GM19455 (cell line): ENCODE results near the gene HMG20B.

Experiments used
- ATAC-seq: cut with Tn5 transposase; IDR thresholded peaks from one replicate; pipeline ENCODE4 v1.9.1; 2021; ENCODE audit not compliant: unreplicated experiment

Gene HMG20B

GRCh38 chr19:3618811-3619630, 46.3 kb downstream of the HMG20B start:
- no peak for ATAC-seq

GRCh38 chr19:3619631-3620012, 46.9 kb downstream of the HMG20B start:
- ATAC-seq: no peak

DNA sequence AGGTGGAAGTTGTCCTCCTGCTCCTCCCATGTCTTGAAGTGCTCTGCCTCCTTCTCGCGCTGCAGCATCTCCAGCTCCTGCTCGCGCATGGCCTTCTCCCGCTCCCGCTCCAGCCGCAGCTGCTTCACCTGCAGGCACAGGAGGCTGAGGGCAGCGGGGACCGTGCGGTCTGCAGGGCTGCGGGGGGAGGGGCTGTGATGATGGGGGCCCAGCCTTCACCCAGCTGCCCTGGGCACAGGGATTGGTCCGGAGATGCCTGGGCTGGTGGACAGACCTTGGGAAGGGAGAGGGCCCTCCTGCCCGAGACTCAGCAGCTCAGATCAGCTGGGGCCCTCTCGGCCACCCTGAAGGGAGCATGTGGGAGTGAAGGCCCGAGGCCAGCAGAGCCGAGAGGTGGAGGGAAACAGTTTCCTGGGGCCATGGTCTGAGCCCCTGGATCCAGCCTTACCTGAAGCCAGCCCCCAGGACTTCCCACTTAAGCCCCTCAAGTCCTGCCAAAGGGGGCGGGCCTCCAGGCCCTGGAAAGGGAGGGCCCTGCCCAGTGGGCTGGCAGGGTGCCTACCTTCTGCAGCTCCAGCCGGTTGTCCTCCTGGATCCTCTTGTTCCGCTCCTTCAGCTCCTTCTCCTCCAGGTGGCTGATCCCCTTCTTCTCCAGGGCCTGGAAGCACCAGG, 47.5 kb downstream of the HMG20B start:
- no peak for ATAC-seq

DNA sequence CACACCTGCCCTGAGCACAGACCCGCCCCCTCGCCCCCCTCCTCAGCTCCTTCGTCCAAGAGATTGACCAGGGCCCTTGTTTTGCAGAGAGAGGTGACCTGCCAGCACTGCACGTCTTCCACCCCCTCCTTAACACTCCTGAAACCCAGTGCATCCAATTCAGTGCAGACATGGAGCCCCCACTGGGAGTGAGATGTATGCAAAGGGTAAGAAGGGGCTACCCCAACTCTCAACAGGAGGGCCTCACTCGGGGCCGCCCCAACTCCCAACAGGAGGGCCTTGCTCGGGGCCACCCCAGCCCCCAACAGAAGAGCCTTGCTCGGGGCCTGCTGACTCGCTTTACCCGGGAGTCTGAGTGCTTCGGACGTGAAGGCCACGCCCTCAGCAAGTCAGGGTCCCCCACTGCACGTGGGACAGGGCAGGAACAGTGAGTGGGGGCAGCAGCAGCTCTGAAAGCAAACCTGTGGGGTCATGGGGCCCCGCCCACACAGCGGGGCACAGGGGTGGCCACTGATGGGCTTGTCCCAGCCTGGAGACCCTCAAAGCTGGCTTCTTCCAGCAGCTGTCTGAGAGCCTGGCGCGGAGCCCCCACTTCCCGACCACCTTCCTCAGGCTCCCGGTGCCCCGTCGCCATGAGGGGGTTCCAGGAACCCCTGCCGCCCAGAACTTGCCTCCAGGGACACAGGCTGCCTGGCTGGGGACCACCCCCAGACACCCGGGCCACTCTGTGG, 48.2 kb downstream of the HMG20B start:
- ATAC-seq: no peak

DNA sequence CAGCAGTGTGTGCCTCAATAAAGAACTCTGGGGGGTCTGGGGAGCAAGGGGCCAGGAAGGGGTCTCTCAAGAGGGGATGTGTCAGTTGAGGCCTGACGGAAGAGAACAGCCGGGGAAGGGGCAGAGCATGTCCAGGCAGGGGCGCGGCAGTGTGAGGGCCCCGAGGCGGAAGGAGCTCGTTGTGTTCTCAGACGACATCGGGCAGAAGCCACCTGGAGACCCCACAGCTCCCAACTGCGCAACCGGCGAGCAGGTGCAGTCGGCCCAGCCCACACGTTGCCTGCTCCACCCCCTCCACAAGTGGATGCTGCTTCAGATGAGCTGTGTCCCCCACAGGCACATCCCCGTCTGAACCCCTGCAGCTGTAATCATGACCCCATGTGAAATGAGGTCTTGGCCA, 48.9 kb downstream of the HMG20B start:
- no peak for ATAC-seq

DNA sequence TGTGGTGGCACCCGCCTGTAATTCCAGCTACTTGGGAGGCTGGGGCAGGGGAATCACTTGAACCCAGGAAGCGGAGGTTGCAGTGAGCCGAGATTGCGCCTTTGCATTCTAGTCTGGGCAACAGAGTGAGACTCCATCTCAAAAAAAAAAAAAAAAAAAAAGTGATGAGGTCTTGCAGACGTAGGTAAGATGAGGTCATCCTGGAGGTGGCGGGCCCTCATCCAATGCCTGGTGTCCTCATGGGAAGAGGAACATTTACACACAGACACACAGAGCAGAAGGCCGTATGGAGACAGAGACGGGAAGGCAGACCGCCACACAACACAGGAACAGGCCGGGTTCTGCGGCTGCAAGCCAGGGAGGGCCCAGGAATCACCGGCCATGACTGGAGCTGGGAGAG, 49.5 kb downstream of the HMG20B start:
- no peak for ATAC-seq

GRCh38 chr19:3623716-3624115, 51.0 kb downstream of the HMG20B start:
- no peak for ATAC-seq

DNA sequence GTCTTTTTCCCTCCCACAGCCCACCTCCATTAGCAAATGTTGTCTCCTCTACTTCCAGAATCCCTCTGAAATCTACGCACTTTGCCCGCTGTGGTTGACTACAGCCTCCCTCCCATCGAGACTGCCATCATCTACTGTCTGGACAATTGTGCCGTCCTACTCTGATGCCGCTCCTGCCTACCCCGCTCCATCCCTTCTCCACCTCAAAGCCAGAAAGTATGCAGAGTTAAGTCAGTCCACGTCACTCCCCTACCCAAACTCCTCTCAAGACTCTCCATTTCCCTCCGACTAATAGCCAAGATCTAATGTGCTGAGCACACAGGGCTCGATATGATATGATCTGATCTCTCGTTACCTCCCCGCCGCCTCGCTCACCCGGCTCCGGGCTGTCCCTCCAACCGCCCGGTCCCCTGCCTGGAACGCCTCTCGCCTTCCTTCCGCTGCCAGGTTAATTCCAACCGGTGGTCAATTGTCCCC, 53.3 kb downstream of the HMG20B start:
- ATAC-seq: no peak

- ATAC-seq: peak; percentile 78
These were observed 54.0 kb downstream of the HMG20B start, which contains the start of gene CACTIN for GRCh38 chr19:3626473-3627350. CACTIN (minus strand) TSS chr19:3626790; CDS start chr19:3626762, 28 bp downstream.

DNA sequence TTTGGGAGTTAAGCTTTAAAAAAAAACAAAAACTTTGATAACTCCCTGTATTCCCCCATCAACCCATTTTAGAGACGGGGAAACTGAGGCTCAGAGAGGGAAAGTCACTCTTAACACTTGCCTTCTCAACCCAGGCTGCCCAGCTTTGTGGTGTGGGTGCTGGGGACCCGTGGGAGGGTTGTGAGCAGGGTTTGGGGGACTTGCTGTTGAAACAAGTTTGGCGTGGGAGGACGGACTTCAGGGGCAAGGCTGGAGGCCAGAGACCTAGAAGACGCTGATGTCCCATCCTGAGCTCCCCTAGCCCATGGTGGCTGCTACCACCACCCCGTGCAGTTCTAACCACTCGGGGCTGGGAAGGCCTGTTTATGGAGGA, 54.6 kb downstream of the HMG20B start:
- ATAC-seq: no peak
